ENCODE measurements around the gene AKAP6. TPM values are rescaled to one million over a fixed set of nuclear protein-coding genes. Genes with fewer than 3 reads are reported as not detected.

The AKAP6 gene
- total and polyA plus RNA-seq, 9 donors: 25.4 to 87.1 (median 59.6) TPM

- WGBS (ENCODE audit: insufficient coverage): no CpG with 5 or more reads among the region's 1 CpG
- H3K27ac ChIP-seq (ENCODE audit: low read length): peak overlapping the region; percentile 97
- peaks cover 34% of the 10 kb centered on the region for H3K4me1 ChIP-seq (ENCODE audit: control insufficient read depth, insufficient read depth, low read length)
- H3K4me3 ChIP-seq (ENCODE audit: low read length): no peak overlapping the region
- no peaks in the 10 kb centered on the region for H3K9me3 ChIP-seq (replicated peaks; ENCODE audit: control insufficient read depth, low read depth, low read length)
- H3K27me3 ChIP-seq (ENCODE audit: control insufficient read depth, insufficient read depth, low read length): no peaks in the 10 kb centered on the region
- peak; percentile 51 for DNase-seq
- no peaks in the 10 kb centered on the region for H3K36me3 ChIP-seq (ENCODE audit: control insufficient read depth, insufficient read depth, low read length)
Observed at GRCh38 chr14:32472076-32472475, 143.0 kb downstream of the AKAP6 start.

- Histone ChIP-seq H3K27ac (ENCODE audit: low read length) (peak overlapping the region; percentile 97), H3K36me3 (ENCODE audit: control insufficient read depth, insufficient read depth, low read length) (no peaks in the 10 kb centered on the region), H3K4me1 (ENCODE audit: control insufficient read depth, insufficient read depth, low read length) (peaks cover 34% of the 10 kb centered on the region), H3K4me3 (ENCODE audit: low read length) (no peak overlapping the region), H3K27me3 (ENCODE audit: control insufficient read depth, insufficient read depth, low read length) (no peaks in the 10 kb centered on the region), H3K9me3 (replicated peaks; ENCODE audit: control insufficient read depth, low read depth, low read length) (no peaks in the 10 kb centered on the region)
- peak; percentile 95 for DNase-seq
- 36% methylated on average over 2 of the region's 4 CpGs for WGBS (ENCODE audit: insufficient coverage)
Observed at GRCh38 chr14:32472512-32473463, 143.7 kb downstream of the AKAP6 start.

- H3K27me3 ChIP-seq (ENCODE audit: control insufficient read depth, insufficient read depth, low read length): no peaks in the 10 kb centered on the region
- H3K4me3 ChIP-seq (ENCODE audit: low read length): no peak overlapping the region
- peaks cover 34% of the 10 kb centered on the region for H3K4me1 ChIP-seq (ENCODE audit: control insufficient read depth, insufficient read depth, low read length)
- no peaks in the 10 kb centered on the region for H3K36me3 ChIP-seq (ENCODE audit: control insufficient read depth, insufficient read depth, low read length)
- H3K9me3 ChIP-seq (replicated peaks; ENCODE audit: control insufficient read depth, low read depth, low read length): no peaks in the 10 kb centered on the region
- peak overlapping the region; percentile 97 for H3K27ac ChIP-seq (ENCODE audit: low read length)
- peak; percentile 83 for DNase-seq
- 20% methylated on average over 1 of the region's 3 CpGs for WGBS (ENCODE audit: insufficient coverage)
Observed at GRCh38 chr14:32473464-32473855, 144.4 kb downstream of the AKAP6 start.

GRCh38 chr14:32474478-32475195 lies 145.5 kb downstream of the AKAP6 start:
- Histone ChIP-seq H3K9me3 (replicated peaks; ENCODE audit: control insufficient read depth, low read depth, low read length) (no peaks in the 10 kb centered on the region), H3K4me3 (ENCODE audit: low read length) (no peak overlapping the region), H3K27ac (ENCODE audit: low read length) (peak overlapping the region; percentile 97), H3K4me1 (ENCODE audit: control insufficient read depth, insufficient read depth, low read length) (peaks cover 30% of the 10 kb centered on the region), H3K36me3 (ENCODE audit: control insufficient read depth, insufficient read depth, low read length) (no peaks in the 10 kb centered on the region), H3K27me3 (ENCODE audit: control insufficient read depth, insufficient read depth, low read length) (no peaks in the 10 kb centered on the region)
- no CpG with 5 or more reads among the region's 5 CpGs for WGBS (ENCODE audit: insufficient coverage)
- DNase-seq: peak; percentile 59

- no peak overlapping the region for H3K27ac ChIP-seq (ENCODE audit: low read length)
- peak; percentile 24 for DNase-seq
- H3K4me3 ChIP-seq (ENCODE audit: low read length): no peak overlapping the region
- peaks cover 22% of the 10 kb centered on the region for H3K4me1 ChIP-seq (ENCODE audit: control insufficient read depth, insufficient read depth, low read length)
- no peaks in the 10 kb centered on the region for H3K9me3 ChIP-seq (replicated peaks; ENCODE audit: control insufficient read depth, low read depth, low read length)
- 80% methylated on average over 2 of the region's 4 CpGs for WGBS (ENCODE audit: insufficient coverage)
- no peaks in the 10 kb centered on the region for H3K27me3 ChIP-seq (ENCODE audit: control insufficient read depth, insufficient read depth, low read length)
- H3K36me3 ChIP-seq (ENCODE audit: control insufficient read depth, insufficient read depth, low read length): no peaks in the 10 kb centered on the region
Observed at GRCh38 chr14:32476532-32476931, 147.4 kb downstream of the AKAP6 start.

- no peaks in the 10 kb centered on the region for H3K36me3 ChIP-seq (ENCODE audit: control insufficient read depth, insufficient read depth, low read length)
- H3K27ac ChIP-seq (ENCODE audit: low read length): no peak overlapping the region
- 86% methylated on average over 1 of the region's 3 CpGs for WGBS (ENCODE audit: insufficient coverage)
- no peak overlapping the region for H3K4me3 ChIP-seq (ENCODE audit: low read length)
- H3K27me3 ChIP-seq (ENCODE audit: control insufficient read depth, insufficient read depth, low read length): no peaks in the 10 kb centered on the region
- no peaks in the 10 kb centered on the region for H3K9me3 ChIP-seq (replicated peaks; ENCODE audit: control insufficient read depth, low read depth, low read length)
- peaks cover 13% of the 10 kb centered on the region for H3K4me1 ChIP-seq (ENCODE audit: control insufficient read depth, insufficient read depth, low read length)
- DNase-seq: no peak
Observed at GRCh38 chr14:32477396-32477795, 148.3 kb downstream of the AKAP6 start.

GRCh38 chr14:32478050-32478449 lies 149.0 kb downstream of the AKAP6 start:
- peak; percentile 24 for DNase-seq
- Histone ChIP-seq H3K27ac (ENCODE audit: low read length) (no peak overlapping the region), H3K4me1 (ENCODE audit: control insufficient read depth, insufficient read depth, low read length) (peaks cover 11% of the 10 kb centered on the region), H3K36me3 (ENCODE audit: control insufficient read depth, insufficient read depth, low read length) (no peaks in the 10 kb centered on the region), H3K27me3 (ENCODE audit: control insufficient read depth, insufficient read depth, low read length) (no peaks in the 10 kb centered on the region), H3K9me3 (replicated peaks; ENCODE audit: control insufficient read depth, low read depth, low read length) (no peaks in the 10 kb centered on the region), H3K4me3 (ENCODE audit: low read length) (no peak overlapping the region)
- 80% methylated on average over 1 of the region's 3 CpGs for WGBS (ENCODE audit: insufficient coverage)

GRCh38 chr14:32480337-32480736 lies 151.2 kb downstream of the AKAP6 start:
- DNase-seq: no peak
- Histone ChIP-seq H3K9me3 (replicated peaks; ENCODE audit: control insufficient read depth, low read depth, low read length) (no peaks in the 10 kb centered on the region), H3K27ac (ENCODE audit: low read length) (no peak overlapping the region), H3K36me3 (ENCODE audit: control insufficient read depth, insufficient read depth, low read length) (no peaks in the 10 kb centered on the region), H3K27me3 (ENCODE audit: control insufficient read depth, insufficient read depth, low read length) (no peaks in the 10 kb centered on the region), H3K4me1 (ENCODE audit: control insufficient read depth, insufficient read depth, low read length) (peaks cover 2% of the 10 kb centered on the region), H3K4me3 (ENCODE audit: low read length) (no peak overlapping the region)
- WGBS (ENCODE audit: insufficient coverage): no CpG with 5 or more reads among the region's 1 CpG

- no peak for DNase-seq
- Histone ChIP-seq H3K4me3 (ENCODE audit: low read length) (no peak overlapping the region), H3K36me3 (ENCODE audit: control insufficient read depth, insufficient read depth, low read length) (no peaks in the 10 kb centered on the region), H3K9me3 (replicated peaks; ENCODE audit: control insufficient read depth, low read depth, low read length) (no peaks in the 10 kb centered on the region), H3K4me1 (ENCODE audit: control insufficient read depth, insufficient read depth, low read length) (no peaks in the 10 kb centered on the region), H3K27me3 (ENCODE audit: control insufficient read depth, insufficient read depth, low read length) (no peaks in the 10 kb centered on the region), H3K27ac (ENCODE audit: low read length) (no peak overlapping the region)
- 20% methylated on average over 1 of the region's 1 CpG for WGBS (ENCODE audit: insufficient coverage)
Observed at GRCh38 chr14:32481707-32482106, 152.6 kb downstream of the AKAP6 start.

GRCh38 chr14:32491416-32492016 lies 162.4 kb downstream of the AKAP6 start:
- Histone ChIP-seq H3K27me3 (ENCODE audit: control insufficient read depth, insufficient read depth, low read length) (no peaks in the 10 kb centered on the region), H3K9me3 (replicated peaks; ENCODE audit: control insufficient read depth, low read depth, low read length) (no peaks in the 10 kb centered on the region), H3K4me3 (ENCODE audit: low read length) (no peak overlapping the region), H3K4me1 (ENCODE audit: control insufficient read depth, insufficient read depth, low read length) (peaks cover 22% of the 10 kb centered on the region), H3K27ac (ENCODE audit: low read length) (no peak overlapping the region), H3K36me3 (ENCODE audit: control insufficient read depth, insufficient read depth, low read length) (no peaks in the 10 kb centered on the region)
- WGBS (ENCODE audit: insufficient coverage): no CpG with 5 or more reads among the region's 3 CpGs
- DNase-seq: no peak

Measured in muscle of leg (tissue), 11 donors.